Ovary (tissue), 9 donors: ENCODE data around the gene RNF214. TPM values are rescaled to one million over a fixed set of nuclear protein-coding genes. Genes with fewer than 3 reads are reported as not detected.

ENCODE experiments used
- DNase-seq, 5 donors: peaks; one replicate each; pipeline ENCODE4 v3.0.0-alpha.2; 2019 to 2020
- H3K27ac ChIP-seq, 2 donors: fragments of 200-600 bp; one replicate each; pipeline versions ENCODE4 v1.5.1 to v1.8.0; 2019 to 2022
- H3K27me3 ChIP-seq: fragments of 200-600 bp; one replicate; pipeline ENCODE4 v1.8.0; 2022
- H3K36me3 ChIP-seq: fragments of 200-600 bp; sonication (generic); one replicate; pipeline ENCODE4 v1.5.1; 2019
- H3K4me1 ChIP-seq: one replicate; pipeline ENCODE4 v1.8.1; 2013; ENCODE audit warnings: mild to moderate bottlenecking, moderate library complexity; ENCODE audit not compliant: insufficient read depth
- H3K4me3 ChIP-seq: fragments of 200-600 bp; sonication (generic); one replicate; pipeline ENCODE4 v1.5.1; 2017
- H3K9me3 ChIP-seq, 2 donors: fragments of 200-600 bp in 1 of 2; sonication (generic) in 1 of 2; one replicate each; pipeline versions ENCODE4 v1.5.1 to v1.8.1; 2013 to 2019; ENCODE audit warnings: mild to moderate bottlenecking in 1 of 2, moderate library complexity in 1 of 2
- CTCF ChIP-seq, 3 donors: fragments of 450-650 bp in 2 of 3; fragments of 200-600 bp in 1 of 3; IDR thresholded peaks; one replicate each; pipeline versions ENCODE4 v1.5.1 to v1.8.0; 2016 to 2022; ENCODE audit warnings: antibody characterized with exemption in 3 of 3, mild to moderate bottlenecking in 1 of 3
- EP300 ChIP-seq: sonication (generic); formaldehyde crosslinking; IDR thresholded peaks from one replicate; pipeline ENCODE4 v1.6.1; 2017; ENCODE audit warnings: antibody characterized with exemption
- POLR2A ChIP-seq: fragments of 450-650 bp; IDR thresholded peaks from one replicate; pipeline ENCODE4 v1.6.1; 2017; ENCODE audit warnings: antibody characterized with exemption, mild to moderate bottlenecking, moderate library complexity
- WGBS, 3 donors: extraction: QIAGEN DNeasy Blood & Tissue Kit in 1 of 3; methylation state at CpG; one replicate each; pipeline versions ENCODE4 v1.1.5 to v1.1.7; 2013 to 2017; 5-methylcytosine and 5-hydroxymethylcytosine counted together
- intact Hi-C, 4 donors: fragments of 100-400 bp; cut with DNase I; formaldehyde crosslinking; loops; one replicate each; pipeline versions ENCODE4 v1.11.0 to v1.15.1; 2022 to 2023
- polyA plus RNA-seq, 2 donors: library from polyadenylated mRNA; stranded (reverse); fragments of 200-250 nt in 1 of 2; fragments of 350-450 nt in 1 of 2; fragmentation: Illumina TruSeq in 1 of 2; extraction: RNeasy Lipid Tissue Mini Kit (QIAGEN cat#74804) in 1 of 2; gene quantifications; one replicate each; pipeline ENCODE4 v1.2.3, GENCODE V29; 2013 to 2014
- total RNA-seq, 7 donors: library from RNA; depleted of rRNA in 2 of 7; stranded (reverse); fragments of >200 nt in 2 of 7; fragmentation: NEBNext Ultra II Directional in 3 of 7; extraction: Animal tissue kit (Norgen Biotek cat#: 25700) in 3 of 7; gene quantifications; one replicate each; pipeline versions ENCODE4 v1.1.0 to v1.2.4, GENCODE V29; 2016 to 2023
- donor health status: DM: no; HTN: no; CAD: no; lungs with moderate emphysema.
- donor health status: DM: no; HTN: no; CAD: no.
- donor health status: Bipolar disorder and iron deficiency.
- donor health status: DM: yes; HTN: yes; CAD: no.
- donor health status: DM: no; HTN: no; CAD: no.
- donor health status: DM: yes; HTN: yes; CAD: no.

Gene RNF214
- total and polyA plus RNA-seq, 9 donors, result 9.7 to 40.9 (median 27.3) TPM

GRCh38 chr11:117197006-117197405, 35.5 kb upstream of the RNF214 start:
- Histone ChIP-seq H3K4me3 (no peak overlapping the region), H3K4me1 (peaks cover 20% of the 10 kb centered on the region), H3K9me3 (no peaks in the 10 kb centered on the region), H3K27me3 (no peaks in the 10 kb centered on the region), H3K36me3 (no peaks in the 10 kb centered on the region), H3K27ac (no peak overlapping the region)
- 86 to 93% (median 90%) methylated on average over 7 of the region's 7 CpGs for WGBS, 3 donors
- DNase-seq, result peak in 1 of 5 donors; percentile 21
- intact Hi-C loops, result no loop called here
- no peak for TF ChIP-seq CTCF (IDR thresholded peaks at IDR 0.05)
- TF ChIP-seq POLR2A, result no peak
- TF ChIP-seq EP300, result no peak

- no peaks in the 10 kb centered on the region for H3K9me3 ChIP-seq
- intact Hi-C loops, result loop anchor here in 1 of 4 donors (2.0 kb wide), 1 partner anchor 19 kb away; no protein-coding TSS in a partner anchor
- peak in 4 of 5 donors; percentile 59 to 77 (median 68) for DNase-seq
- H3K27ac ChIP-seq, result peak overlapping the region; percentile 66 to 86
- TF ChIP-seq POLR2A (no peak), EP300 (no peak), CTCF (IDR thresholded peaks at IDR 0.05) (peak in 2 of 3 donors; percentile 36 to 59)
- peak overlapping the region; percentile 45 for H3K4me3 ChIP-seq
- 30 to 41% (median 38%) methylated on average over 17 of the region's 17 CpGs for WGBS, 3 donors
- no peaks in the 10 kb centered on the region for H3K27me3 ChIP-seq
- H3K36me3 ChIP-seq, result no peaks in the 10 kb centered on the region
- peaks cover 25% of the 10 kb centered on the region for H3K4me1 ChIP-seq
Observed at GRCh38 chr11:117197516-117198456, 34.7 kb upstream of the RNF214 start.

GRCh38 chr11:117198613-117199012, 33.9 kb upstream of the RNF214 start:
- TF ChIP-seq CTCF (IDR thresholded peaks at IDR 0.05) (no peak), POLR2A (no peak), EP300 (no peak)
- 26 to 40% (median 39%) methylated on average over 4 of the region's 4 CpGs for WGBS, 3 donors
- no peaks in the 10 kb centered on the region for H3K27me3 ChIP-seq
- no peaks in the 10 kb centered on the region for H3K9me3 ChIP-seq
- H3K27ac ChIP-seq, result peak overlapping the region; percentile 66 to 86
- H3K36me3 ChIP-seq, result no peaks in the 10 kb centered on the region
- H3K4me3 ChIP-seq, result peak overlapping the region; percentile 45
- DNase-seq, result peak in 1 of 5 donors; percentile 28
- intact Hi-C loops, result loop anchor here in 1 of 4 donors (2.0 kb wide), 1 partner anchor 18 kb away; no protein-coding TSS in a partner anchor
- H3K4me1 ChIP-seq, result peaks cover 32% of the 10 kb centered on the region

GRCh38 chr11:117199053-117199915, 33.2 kb upstream of the RNF214 start, which contains the start of gene TAGLN:
Gene TAGLN, plus strand, starts transcription at chr11:117199370. Its CDS starts 3,644 bp downstream, at chr11:117203014.
- DNase-seq, result peak; percentile 86 to 92 (median 88)
- Histone ChIP-seq H3K4me3 (peak within 1 kb of the TSS; percentile 45), H3K27me3 (no peaks in the 10 kb centered on the region), H3K36me3 (no peaks in the 10 kb centered on the region), H3K27ac (peak within 1 kb of the TSS; percentile 66 to 86), H3K4me1 (peaks cover 39% of the 10 kb centered on the region), H3K9me3 (no peaks in the 10 kb centered on the region)
- WGBS, 3 donors, result 3 to 9% (median 6%) methylated on average over 32 to 34 of the region's 34 CpGs
- intact Hi-C loops, result loop anchor here in 1 of 4 donors (2.0 kb wide), 1 partner anchor 18 kb away; no protein-coding TSS in a partner anchor
- peak; percentile 57 for TF ChIP-seq POLR2A
- no peak for TF ChIP-seq CTCF (IDR thresholded peaks at IDR 0.05)
- TF ChIP-seq EP300, result peak; percentile 31
